Measurements from ENCODE around the gene EYS. TPM values are rescaled to one million over a fixed set of nuclear protein-coding genes. Genes with fewer than 3 reads are reported as not detected.

Gene EYS
- total RNA-seq, 1 experiment from 2014 or later: not detected

- H2BK20ac ChIP-seq (ENCODE audit: low read depth, low read length, poor library complexity, severe bottlenecking): no peak overlapping the region
- H2BK12ac ChIP-seq (ENCODE audit: insufficient read length, low read depth, low read length): no peak overlapping the region
- no peak overlapping the region for H3K9ac ChIP-seq (ENCODE audit: extremely low read depth, insufficient read length, low read length)
- H3K4me2 ChIP-seq (ENCODE audit: insufficient read depth, insufficient read length, low read length): no peak overlapping the region
- no peak overlapping the region for H3K14ac ChIP-seq (ENCODE audit: insufficient read depth, low read length)
- H2AK5ac ChIP-seq (ENCODE audit: insufficient read length, low read length): no peak overlapping the region
- Mint-ChIP-seq H3K27me3 (ENCODE audit: low read depth) (no peaks in the 10 kb centered on the region), H3K9me3 (peaks cover 25 to 33% of the 10 kb centered on the region in 2 experiments), H3K4me3 (no peak overlapping the region), H3K27ac (no peak overlapping the region), H3K4me1 (no peaks in the 10 kb centered on the region), H3K36me3 (ENCODE audit: insufficient read depth in 1 of 3, low read depth in 3 of 3) (peaks cover 8 to 23% (median 13%) of the 10 kb centered on the region in 3 experiments; a peak in 6 of 7 replicates)
- H4K5ac ChIP-seq (ENCODE audit: insufficient read length, low read depth, low read length): no peak overlapping the region
- no peaks in the 10 kb centered on the region for H3K79me1 ChIP-seq (ENCODE audit: insufficient read depth, low read depth, low read length, poor library complexity, severe bottlenecking)
- no peak overlapping the region for H3K56ac ChIP-seq (ENCODE audit: insufficient read length, low read depth, low read length)
- no peak overlapping the region for H3K27ac ChIP-seq (ENCODE audit: insufficient read length, low read depth, low read length)
- peaks cover 8% of the 10 kb centered on the region for H3K9me3 ChIP-seq (ENCODE audit: control insufficient read depth, low read depth, low read length)
- no peak overlapping the region for H3K18ac ChIP-seq (ENCODE audit: insufficient read length, low read depth, low read length)
- H2BK120ac ChIP-seq (ENCODE audit: low read depth, low read length, poor library complexity, severe bottlenecking): no peak overlapping the region
- no peak overlapping the region for H3K23ac ChIP-seq (ENCODE audit: insufficient read length, low read depth, low read length)
- WGBS (ENCODE audit: extremely low coverage, insufficient read length, low lambda C conversion rate): no CpG with 5 or more reads among the region's 8 CpGs
- no peak overlapping the region for H2BK5ac ChIP-seq (ENCODE audit: insufficient read length, low read length)
- H3K27me3 ChIP-seq (ENCODE audit: insufficient read depth, low read length): no peaks in the 10 kb centered on the region
- H2AFZ ChIP-seq (ENCODE audit: low read length): no peak overlapping the region
- TF ChIP-seq, protein P1, sequence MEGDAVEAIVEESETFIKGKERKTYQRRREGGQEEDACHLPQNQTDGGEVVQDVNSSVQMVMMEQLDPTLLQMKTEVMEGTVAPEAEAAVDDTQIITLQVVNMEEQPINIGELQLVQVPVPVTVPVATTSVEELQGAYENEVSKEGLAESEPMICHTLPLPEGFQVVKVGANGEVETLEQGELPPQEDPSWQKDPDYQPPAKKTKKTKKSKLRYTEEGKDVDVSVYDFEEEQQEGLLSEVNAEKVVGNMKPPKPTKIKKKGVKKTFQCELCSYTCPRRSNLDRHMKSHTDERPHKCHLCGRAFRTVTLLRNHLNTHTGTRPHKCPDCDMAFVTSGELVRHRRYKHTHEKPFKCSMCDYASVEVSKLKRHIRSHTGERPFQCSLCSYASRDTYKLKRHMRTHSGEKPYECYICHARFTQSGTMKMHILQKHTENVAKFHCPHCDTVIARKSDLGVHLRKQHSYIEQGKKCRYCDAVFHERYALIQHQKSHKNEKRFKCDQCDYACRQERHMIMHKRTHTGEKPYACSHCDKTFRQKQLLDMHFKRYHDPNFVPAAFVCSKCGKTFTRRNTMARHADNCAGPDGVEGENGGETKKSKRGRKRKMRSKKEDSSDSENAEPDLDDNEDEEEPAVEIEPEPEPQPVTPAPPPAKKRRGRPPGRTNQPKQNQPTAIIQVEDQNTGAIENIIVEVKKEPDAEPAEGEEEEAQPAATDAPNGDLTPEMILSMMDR (conservative IDR thresholded peaks at IDR 0.05): no peak
- no peak for DNase-seq
- H3K4me1 ChIP-seq (ENCODE audit: insufficient read depth, low read length): no peaks in the 10 kb centered on the region
- H3T11ph ChIP-seq (ENCODE audit: low read length): no peak overlapping the region
- no peaks in the 10 kb centered on the region for H3K23me2 ChIP-seq (ENCODE audit: insufficient read length, low read depth, low read length, poor library complexity, severe bottlenecking)
- H3K79me2 ChIP-seq (ENCODE audit: insufficient read depth, low read length): no peaks in the 10 kb centered on the region
- no peak overlapping the region for H2BK15ac ChIP-seq (ENCODE audit: low read depth, low read length)
- H3K4ac ChIP-seq (ENCODE audit: low read depth, low read length): no peak overlapping the region
- no peak overlapping the region for H4K91ac ChIP-seq (ENCODE audit: insufficient read length, low read depth, low read length)
- no peak overlapping the region for H4K8ac ChIP-seq (replicated peaks; ENCODE audit: insufficient read length, low read depth, low read length)
- H4K20me1 ChIP-seq (ENCODE audit: control insufficient read depth, insufficient read depth, insufficient read length): no peaks in the 10 kb centered on the region
Measured at GRCh38 chr6:65091561-65091960, 615.5 kb downstream of the EYS start.
